Stimulated activated CD4-positive, alpha-beta T cell treated with anti-CD3 and anti-CD28 coated beads, Interleukin-12 subunit alpha, Interleukin-12 subunit beta, amount 100 ng/mL, for 4 hours (primary cell): Measurements from ENCODE around the gene EPS8.

Experiments
- DNase-seq: peaks from one replicate; pipeline ENCODE4 v3.0.0-alpha.2; 2020

EPS8 gene

DNA sequence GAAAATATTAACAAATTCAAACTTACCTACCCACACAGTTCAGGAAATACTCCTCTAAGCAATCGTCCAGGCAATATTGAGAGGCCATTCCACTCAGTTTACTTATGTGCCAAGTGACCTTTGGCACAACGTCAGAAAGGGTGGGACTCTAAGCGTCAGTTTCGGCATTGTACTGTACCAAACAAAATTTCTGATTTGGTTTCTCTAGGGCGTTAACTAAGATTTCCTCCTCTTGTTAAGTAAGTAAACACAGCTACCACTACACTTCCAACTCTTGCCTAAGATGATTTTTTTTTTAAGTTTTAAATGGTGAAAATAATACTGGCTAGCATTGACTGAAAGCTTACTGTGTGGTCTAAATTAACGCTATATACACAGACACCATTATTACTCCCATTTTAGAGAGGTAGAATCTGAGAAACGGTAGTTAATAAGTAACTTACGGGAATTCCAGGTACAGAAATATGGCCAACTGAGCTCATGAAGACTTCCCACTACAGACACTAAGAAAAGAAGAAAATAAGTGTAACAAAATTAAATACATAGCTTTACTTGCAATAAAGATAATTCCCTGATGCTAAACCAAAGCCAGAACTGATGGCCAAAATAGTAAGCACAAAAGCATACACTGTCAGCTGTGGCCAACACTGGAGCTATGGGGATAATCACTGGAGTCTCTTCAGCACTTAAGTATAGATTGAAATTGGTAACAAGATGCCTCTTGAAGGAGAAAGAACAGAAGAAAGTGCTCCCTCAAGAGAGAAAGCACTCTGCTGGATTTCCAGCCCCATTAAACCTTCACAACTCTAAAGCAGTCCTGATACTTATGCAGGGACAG is 76.1 kb downstream of the EPS8 start:
- no peak for DNase-seq

DNA sequence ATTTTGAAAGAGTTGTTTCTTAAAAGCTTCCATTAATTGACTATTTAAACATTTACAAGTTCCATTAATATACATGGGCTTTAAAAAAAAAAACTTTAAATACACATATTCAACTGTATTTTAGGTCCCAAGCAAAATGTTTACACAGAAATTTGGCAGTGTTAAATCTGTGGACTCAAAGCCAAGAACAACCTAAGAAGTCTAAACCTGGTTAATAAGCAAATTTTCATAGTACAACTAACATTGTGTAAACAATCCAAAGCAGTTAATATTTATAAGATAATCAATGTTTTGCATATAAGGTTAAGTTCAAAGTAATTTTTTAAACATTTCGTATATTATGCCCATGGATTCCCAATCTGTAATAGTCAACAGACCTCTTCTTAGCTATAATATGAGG is 77.0 kb downstream of the EPS8 start:
- no peak for DNase-seq

DNA sequence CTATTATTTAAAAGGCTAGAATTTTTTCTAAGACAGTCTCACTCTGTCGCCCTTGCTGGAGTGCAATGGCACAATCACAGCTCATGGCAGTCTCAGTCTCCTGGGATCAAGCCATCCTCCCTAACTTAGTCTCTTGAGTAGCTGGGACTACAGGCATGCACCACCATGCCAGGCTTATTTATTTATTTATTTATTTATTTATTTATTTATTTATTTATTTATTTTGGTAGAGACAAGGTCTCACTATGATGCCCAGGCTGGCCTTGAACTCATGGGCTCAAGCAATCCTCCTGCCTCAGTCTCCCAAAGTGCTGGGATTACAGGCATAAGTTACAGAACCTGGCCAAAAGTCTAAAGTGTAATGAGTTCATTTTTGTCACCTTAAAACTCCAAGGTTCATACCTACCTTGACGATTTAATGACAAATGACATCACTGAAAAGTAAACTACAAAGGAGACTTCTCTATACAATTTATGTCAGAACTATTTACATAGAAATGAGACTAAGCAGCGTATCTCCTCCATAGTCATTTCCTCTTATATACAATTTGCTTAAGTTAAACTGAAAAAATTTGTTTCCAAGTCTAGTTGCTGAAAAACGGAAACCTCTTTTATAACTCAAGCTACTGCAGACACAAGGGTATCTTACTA is 78.2 kb downstream of the EPS8 start:
- no peak for DNase-seq

DNA sequence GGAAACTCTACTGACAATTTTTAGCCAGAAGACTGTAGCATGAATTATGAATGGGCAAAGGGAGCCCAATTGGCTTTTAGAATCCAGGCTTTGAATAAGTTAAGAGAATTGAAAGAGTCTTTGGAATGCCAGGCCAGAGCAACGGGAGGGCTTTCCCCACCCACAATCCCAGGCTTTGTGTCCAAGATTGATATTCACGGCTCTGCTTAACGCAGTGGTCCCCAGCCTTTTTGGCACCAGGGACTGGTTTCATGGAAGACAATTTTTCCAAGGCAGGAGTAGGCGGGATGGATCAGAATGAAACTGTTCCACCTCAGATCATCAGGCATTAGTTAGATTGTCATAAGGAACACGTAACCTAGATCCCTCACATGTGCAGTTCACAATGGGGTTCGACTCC is 79.6 kb downstream of the EPS8 start:
- no peak for DNase-seq

DNA sequence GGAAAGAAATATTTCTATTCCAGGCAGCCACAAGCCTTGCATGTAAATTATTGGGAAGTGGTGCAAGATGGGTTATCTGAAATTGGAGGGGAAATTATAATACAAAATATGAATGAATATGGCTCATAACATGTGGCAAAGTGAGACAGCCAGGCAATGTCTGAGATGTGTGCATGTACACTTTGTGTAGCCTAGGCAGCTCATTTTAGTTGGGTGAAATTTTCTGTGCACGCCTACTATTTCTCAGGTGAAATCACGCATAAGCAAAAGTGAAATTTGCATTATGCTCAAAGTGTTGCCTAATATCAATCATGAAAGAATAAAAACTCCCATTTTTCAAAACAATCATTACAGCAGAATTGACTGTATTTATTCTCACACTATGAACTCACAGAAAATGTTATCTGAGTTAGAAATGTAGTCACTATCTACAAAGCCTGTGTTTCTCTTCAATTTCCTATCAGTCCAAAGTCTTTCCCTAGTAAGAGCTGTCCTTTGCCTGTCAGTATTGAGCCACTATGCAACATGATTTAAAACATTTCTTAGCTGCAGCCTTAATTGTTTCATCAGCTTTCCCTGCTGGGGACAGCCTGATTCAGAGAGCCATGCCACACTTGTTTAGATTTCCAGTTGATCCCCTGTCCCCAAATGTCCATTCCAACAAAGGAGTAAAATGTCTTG is 80.7 kb downstream of the EPS8 start:
- no peak for DNase-seq

DNA sequence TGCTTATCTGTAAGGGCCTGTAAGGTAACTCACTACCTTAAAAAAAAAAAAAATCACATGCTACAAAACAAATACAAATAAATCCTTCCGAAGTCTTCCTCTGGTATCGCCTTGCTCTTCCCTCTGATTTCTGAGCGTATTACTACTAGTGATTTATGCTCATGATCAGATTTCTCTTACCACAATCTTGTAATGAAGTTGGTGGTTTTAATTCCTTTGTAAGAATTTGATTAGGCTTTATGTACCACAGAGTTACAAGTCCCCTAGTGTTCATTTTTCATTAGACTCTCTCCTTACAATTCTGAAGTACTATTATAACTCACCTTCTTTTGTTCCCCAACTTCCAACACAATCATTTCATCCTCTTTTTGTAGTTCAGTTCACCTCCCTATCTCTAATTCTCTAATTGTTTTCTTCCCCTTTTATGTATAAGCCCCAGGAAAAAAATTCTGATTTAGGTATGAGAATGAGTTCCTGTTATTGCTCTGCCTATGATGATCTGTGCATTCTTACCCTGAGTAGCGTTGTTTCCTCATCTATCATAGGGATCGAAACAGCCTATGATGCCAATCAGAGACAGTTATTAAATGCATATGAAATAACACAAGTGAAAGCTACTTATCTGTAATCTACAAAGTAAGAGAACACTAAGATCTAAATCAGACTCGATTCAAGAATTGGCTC is 81.5 kb downstream of the EPS8 start:
- DNase-seq: no peak

DNA sequence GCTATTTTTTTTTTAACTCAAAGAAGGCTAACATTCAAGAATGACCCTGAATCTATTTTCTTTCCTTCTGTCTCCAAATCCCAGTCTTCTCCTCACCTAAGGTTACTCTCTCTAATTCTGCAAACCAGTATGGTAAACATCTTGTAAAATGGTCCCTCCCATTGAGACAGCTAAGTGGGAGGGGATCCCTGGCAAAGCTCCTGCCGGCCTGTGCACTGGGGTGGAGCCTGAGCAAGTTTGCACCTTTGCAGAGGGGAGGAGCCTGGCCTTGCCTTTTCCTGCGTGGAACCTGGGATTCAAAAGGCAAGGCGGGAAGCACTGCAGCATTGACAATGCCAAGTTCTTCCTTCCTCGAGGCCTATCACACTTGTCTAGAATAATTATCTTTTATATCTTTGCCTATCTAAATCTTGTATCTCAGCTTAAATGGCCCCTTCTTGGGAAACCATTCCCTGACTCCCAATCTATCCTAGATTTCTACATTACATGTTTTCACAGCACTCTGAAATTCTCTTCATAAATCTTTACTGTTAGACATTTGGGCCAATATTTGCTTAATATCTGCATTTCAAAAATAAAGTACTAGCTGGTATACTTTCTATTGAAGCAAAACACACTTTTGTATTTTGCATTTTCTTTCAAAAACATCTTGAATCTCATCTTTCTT is 83.0 kb downstream of the EPS8 start:
- DNase-seq: no peak

DNA sequence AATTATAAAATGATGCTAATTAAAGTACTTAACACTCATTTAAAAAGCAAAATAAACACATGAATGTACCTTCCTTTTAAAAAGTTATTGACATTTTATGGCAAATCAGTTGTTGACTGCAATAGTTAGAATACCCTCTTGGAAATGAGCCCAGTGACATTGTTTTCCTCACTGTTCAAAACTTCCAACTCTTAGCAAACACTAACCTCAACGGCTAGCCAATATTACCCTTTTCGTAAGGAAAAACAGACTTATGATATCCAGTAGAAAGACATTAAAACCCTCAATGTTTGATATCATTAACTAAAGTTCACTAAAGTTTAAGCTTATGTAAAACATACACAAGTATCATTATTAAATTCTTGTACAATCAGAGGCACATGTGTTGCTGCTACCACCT is 83.6 kb downstream of the EPS8 start:
- DNase-seq: no peak

DNA sequence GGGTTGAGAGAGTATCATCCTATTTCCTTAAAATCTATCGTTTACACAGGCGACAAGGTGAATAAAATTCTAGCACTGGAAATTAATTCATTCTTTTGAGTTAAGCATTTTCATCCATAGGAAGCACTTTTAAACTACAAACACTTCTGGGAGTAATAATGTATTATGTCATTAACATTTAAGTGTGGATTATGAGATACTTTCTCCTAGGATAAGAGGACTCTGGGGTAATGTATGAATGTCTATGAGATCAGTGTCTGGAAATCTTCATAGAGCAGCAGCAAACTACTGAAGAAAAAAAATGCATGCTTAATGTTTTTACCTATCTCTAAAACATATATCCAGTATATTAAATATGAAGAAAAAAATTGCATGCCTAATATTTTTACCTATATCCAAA is 86.9 kb downstream of the EPS8 start:
- DNase-seq: no peak

DNA sequence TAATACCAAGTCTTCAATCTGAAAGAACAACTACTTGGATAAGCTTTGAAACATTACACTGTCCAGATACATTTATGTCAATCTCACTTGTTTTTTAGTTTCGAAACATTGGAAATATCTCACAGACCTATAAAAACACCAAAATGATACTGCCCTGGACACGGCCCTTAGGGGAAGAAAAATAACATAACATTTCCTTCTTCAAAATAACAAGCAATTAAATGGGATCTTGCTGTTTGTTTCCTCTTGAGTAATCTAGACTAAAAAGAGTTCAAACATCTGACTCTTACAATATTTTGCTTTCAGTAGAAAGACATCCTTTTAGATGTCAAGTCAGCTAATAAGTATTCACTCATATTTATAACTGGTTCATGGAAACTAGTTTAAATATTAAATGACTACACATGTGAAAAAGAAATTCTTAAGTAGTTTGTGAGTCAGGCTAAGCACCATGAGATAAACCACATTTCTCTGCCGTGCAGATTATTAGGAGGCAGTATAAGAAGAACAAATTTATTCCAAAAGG is 87.5 kb downstream of the EPS8 start:
- DNase-seq: no peak

DNA sequence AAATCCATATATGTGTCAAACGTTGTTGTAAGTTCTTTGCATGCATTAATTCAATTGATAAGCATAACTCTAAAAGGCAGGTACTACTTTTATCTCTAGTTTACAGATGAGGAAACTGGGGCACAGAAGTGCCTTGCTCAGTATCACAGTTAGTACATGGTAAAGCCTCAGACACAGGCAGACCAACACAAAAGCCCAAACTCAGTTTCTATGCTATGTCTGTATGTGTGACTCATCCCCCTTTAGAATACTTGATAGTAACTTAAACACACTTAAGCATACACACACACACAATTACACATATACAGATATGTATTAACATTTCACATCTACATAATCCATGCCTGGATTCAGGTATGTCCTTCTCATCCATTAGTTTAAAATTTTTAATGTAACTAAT is 88.0 kb downstream of the EPS8 start:
- DNase-seq: no peak

DNA sequence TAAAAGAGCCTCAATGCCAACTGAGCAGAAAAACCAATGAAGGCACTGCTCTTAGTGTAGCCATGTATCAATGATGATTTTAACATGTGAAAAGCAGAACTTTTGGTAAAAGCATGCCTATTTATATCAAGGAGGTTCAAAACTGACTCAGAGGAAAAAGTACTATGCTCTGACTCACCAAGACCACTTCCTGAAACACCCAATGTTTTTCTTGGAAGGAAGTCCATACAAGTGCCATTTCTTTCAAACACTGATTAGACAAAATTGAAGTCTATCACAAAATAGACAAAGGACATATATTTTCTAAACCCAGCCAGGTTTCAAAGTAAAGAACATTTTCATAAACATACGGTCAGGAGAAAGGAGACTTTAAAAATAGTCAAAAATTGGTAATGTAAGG is 88.6 kb downstream of the EPS8 start:
- DNase-seq: no peak

DNA sequence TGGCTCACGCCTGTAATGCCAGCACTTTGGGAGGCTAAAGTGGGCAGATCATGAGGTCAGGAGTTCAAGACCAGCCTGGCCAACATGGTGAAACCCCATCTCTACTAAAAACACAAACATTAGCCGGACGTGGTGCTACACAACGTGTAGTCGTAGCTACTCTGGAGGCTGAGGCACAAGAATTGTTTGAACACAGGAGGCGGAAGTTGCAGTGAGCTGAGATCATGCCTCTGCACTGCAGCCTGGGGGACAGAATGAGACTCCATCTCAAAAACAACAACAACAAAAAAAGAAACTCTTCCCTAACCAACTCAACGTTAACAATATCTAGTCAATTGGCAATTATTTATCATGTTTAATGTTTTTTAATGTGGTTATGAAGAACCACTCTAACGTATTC is 89.3 kb downstream of the EPS8 start:
- no peak for DNase-seq

DNA sequence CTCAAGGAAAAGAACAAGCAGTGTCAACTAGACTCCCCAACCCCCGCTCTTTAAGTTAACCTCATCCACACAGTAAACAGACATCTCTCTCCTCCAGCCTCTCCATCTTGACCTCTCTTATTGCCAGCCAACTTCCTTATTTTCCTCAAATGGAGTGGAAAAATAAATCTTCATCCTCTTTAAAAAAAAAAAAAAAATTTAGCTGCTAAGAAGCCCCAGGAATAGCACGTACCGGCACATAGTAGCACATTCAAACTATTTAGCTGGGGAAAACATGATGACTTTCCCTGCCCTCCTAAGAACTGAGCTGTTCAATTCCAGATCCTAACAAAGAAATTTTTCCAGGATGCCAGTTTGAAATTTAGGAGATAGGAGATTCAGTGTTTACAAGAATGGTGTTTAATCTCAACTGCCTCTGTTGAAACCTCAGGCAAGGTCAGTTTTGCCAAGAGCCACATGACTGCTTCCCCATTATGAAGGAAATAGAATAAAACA is 90.8 kb downstream of the EPS8 start:
- no peak for DNase-seq

DNA sequence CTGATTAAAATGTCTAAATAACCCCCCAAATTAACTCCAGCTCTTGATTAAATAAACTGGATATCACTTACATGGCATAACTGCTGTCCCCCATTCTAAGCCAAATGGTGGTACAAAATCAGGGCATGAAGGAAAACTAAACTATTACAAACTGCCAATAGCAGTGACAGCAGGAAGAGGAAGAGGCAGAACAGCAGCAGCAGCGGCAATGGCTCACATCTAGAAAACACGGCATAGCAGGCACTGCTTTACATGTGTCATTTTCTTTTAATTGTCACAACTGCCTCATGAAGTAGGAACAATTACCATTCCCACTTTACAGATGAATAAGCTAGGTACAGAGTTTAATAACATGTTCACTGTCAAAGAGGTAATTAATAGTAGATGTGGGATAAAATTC is 92.0 kb downstream of the EPS8 start:
- DNase-seq: no peak

DNA sequence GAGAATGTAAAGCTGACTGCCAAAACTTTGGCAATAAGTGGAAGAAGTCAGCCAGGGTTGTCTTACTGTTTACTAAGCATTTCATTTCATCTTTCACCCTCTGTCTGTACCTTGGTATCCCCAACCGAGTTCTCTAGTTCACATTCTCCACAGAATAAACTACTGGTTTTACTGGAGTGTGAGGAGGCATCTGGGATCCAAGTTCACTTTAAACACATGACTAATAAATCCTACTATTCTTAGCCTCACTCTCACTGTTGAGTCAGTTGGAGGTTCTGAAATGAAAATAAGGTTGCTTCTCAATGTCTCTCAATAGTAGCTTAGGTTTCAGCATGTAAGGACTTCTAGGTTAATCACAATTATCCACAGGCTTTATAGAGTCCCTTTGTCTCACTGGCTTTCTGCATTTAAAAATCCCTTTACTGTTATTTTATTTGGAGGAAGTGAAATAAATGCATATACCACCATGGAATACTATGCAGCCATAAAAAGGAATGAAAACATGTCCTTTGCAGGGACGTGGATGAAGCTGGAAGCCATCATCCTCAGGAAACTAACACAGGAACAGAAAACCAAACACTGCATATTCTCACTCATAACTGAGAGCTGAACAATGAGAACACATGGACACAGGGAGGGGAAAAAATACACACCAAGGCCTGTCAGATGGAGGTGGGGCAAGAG is 95.8 kb downstream of the EPS8 start:
- no peak for DNase-seq

DNA sequence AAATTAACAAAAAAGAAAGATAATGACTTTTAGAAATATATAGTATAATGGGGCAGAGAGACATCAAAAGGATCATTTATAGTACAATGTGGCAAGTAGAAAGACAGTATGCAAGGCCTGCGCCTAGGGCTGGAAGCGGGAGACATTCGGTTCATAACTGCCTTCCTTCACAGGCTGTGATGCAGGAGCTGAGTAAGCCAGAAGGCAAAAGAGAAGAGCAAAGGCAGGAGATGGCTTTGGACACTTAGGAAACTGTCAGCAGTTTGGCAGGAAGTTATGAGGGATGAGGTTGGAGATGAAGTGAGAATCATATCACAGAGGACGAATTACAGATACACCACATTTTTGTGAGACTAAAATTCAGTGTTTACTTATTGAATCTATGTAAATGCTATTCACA is 97.8 kb downstream of the EPS8 start:
- DNase-seq: no peak

DNA sequence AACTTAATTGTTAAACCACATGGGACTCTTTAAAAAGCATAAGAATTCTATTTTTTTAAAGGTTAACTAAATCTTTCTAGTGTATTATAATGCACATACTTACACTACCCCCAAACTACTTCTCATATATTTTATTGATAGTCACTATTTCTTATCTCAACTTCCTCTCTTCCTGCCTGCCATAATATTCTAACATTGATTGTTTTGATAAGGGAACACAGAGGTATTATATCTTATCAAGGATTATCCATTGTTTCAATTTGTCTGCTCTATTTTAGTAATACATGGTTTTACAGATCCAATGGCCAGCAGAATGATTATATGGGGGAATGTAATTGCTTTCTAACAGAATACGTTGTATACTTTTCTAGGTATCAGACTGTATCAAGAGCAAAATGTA is 98.9 kb downstream of the EPS8 start:
- DNase-seq: no peak

DNA sequence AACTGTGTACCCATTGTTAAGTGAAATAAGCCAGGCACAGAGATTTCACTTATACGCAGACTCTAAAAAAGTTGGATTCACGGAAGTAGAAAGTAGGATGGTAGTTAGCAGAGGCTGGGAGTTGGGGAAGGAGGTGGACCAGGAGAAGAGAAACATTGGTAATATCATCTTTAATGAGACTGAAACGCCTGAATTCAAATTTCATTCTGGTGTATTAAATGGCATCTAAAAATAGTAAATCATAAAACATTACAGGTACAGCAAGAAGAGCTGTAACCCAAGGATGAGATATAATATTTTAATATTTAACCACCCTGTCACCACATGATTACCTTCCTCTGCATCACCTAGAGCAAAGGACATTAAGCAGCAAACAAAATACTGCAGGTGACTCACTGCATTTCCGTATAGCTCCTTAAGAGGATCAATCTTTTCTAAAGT is 99.4 kb downstream of the EPS8 start:
- DNase-seq: no peak

DNA sequence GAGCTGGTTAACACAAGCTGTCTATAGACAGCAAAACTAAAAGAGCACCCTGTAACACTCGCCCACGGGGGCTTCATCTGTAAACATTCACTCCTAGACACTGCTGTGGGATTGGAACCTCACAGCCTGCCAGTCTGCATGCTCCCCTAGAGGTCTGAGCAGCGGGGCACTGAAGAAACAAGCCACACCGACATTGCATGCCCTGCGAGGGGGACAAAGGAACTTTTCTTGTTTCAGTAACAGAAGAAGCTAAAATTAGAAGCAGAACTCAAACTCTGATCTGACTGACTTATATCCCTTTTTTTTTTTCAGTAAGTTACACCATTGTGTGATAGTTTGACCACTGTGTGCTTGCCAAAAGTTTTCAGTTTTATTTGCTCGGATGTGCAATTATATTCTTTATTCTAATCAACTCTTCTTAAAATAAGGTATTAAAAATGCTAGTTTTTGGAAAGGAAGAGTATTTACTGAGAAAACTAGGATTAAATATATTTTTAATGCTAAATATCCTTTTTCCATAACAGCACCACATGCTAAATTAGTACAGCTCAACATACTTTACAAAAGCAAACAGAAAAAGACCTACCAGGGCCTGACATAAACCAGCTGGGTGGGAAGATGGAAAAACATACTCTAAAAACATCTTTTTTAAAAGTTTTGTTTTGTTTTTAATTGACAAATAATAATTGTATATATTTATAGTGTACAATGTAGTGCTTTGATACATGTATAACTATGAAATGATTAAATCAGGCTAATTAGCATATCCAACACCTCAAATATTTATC is 100.2 kb downstream of the EPS8 start:
- DNase-seq: no peak

DNA sequence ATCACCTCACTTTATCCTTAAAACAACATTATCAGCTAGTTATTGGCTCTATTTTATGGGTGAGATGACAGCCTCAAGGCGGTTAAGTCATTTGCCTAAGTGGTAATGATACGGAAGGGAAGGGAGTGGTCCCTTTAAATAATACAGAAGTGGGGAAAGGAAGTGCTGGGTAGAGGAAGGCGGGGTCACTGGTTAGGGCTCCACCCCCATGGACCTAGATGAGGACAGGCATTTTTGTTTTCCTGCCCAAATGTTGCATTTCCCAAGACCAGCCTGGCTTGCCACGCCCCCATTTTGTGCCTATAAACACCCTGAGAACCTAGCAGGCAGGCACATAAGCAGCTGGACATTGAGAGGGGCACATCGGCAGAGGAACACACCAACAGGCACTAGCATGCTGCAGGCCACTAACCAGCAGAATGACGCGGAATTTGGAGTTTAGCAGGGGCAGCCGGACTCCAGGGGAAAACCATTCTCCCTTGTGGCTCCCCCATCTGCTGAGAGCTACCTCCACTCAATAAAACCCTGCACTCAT is 100.9 kb downstream of the EPS8 start:
- DNase-seq: no peak
